Measurements from ENCODE around the gene CD109.
"Not testable (repeated sequence)": the region's sequence is repeated elsewhere in the genome, so short reads cannot be mapped to it uniquely, and the experiment has no call there.

Gene CD109

GRCh38 chr6:73683574-73683973, 12.4 kb upstream of the CD109 start:
- not testable (repeated sequence) for DNase-seq (ENCODE audit: low read depth in 4 of 4, low spot score in 1 of 4)

DNA sequence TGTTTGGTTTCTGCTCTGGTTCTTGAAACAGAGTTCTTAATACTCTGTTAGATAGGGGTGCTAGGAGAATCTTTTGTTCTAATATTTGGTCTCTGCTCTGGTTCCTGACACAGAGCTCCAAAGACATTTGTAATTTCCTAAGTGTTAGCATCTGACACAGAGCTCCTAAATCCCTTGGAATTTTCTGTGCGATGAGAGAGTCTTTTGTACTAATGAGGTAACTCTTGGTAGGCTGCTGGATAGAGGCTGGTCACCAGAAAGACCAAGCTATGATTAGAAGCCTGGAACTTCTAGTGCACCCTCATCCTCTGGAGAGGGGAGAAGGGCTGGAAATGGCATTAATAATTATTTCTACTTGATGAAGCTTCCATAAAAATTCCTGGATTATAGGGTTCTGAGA, 7.7 kb upstream of the CD109 start:
- DNase-seq (ENCODE audit: low read depth in 4 of 4, low spot score in 1 of 4), result no peak

GRCh38 chr6:73690056-73690455, 5.9 kb upstream of the CD109 start:
- DNase-seq (ENCODE audit: low read depth in 4 of 4, low spot score in 1 of 4), result no peak

DNA sequence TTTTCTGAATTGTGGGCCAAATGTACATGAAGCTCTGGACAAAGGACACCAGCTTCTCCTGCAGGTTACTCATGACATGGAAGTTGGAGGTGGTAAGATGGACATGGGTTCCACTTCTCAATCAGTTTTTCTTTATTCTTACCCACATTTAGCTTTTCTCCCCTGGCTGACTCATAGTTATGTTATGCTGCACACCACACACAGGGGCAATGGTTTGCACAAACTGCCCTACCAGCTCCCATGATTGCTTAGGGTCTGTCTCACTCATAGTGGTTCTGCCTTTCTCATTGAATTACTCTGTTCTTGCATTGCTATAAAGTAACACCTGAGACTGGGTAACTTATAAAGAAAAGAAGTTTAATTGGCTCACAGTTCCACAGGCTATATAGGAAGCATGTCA, 4.5 kb upstream of the CD109 start:
- no peak for DNase-seq (ENCODE audit: low read depth in 4 of 4, low spot score in 1 of 4)

- DNase-seq (ENCODE audit: low read depth in 4 of 4, low spot score in 1 of 4), result no peak
Observed at GRCh38 chr6:73694711-73695411, 1.1 kb upstream of the CD109 start.

DNA sequence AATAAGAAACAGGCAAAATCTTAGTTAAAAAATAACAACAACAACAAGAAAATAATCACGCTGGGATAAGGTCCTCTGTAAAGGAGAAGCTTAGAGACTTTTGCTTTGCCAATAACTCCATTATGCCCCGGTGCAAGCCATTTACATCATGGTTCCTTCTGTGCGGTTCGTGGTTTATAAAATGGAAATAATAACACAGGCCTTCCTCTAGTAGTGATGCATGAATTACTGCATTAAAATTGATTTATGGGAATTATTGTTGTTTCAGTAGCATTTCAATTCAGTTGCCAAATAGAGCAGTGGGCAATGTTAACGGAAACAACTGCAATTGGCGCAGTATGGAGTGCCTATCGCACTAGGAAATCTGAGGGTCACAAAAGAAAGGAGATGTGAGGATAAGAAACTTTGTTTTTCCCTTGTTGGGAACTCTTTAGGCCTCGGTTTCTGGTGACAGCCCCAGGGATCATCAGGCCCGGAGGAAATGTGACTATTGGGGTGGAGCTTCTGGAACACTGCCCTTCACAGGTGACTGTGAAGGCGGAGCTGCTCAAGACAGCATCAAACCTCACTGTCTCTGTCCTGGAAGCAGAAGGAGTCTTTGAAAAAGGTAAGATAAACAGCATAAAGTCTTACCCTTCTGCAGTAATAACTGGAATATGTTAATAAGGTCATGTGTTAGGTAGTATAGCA, 1.1 kb downstream of the CD109 start:
- no peak for DNase-seq (ENCODE audit: low read depth in 4 of 4, low spot score in 1 of 4)

DNA sequence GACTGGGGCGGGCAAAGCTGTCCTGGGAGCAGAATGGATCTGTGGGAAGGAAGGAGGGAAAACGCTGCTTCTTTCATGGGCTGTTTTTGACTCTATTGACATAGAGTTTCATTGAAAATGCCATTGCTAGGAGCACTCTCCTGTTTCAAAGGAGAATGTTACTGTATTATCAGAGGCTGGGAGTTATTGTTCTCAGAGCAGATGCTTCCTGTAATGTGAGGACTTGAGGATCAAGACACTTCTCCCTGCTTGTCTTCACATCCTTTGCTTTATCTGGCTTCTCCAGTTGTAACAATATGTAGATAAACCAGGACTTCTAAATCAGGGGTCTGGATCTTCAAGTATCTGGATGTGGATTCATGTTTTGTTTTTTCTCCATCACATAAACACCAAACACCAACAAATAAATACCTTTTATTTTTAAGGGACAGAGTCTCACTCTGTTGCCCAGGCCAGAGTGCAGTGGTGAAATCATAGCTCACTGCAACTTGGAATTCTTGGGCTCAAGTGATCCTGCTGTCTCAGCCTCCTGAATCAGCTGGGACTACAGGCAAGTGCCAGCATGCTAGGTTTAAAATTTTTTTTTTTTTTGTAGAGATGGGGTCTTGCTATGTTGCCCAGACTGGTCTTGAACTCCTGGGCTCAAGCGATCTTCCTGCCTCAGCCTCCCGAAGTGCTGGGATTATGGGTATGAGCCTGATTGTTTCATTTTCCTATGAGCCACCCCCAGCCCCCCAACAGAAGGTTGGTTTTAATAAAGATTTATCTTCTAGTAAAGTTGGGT, 3.9 kb downstream of the CD109 start:
- no peak for DNase-seq (ENCODE audit: low read depth in 4 of 4, low spot score in 1 of 4)

- DNase-seq (ENCODE audit: low read depth in 4 of 4, low spot score in 1 of 4), result no peak
Observed at GRCh38 chr6:73702444-73702843, 6.4 kb downstream of the CD109 start.

GRCh38 chr6:73703466-73703865, 7.5 kb downstream of the CD109 start:
- DNase-seq (ENCODE audit: low read depth in 4 of 4, low spot score in 1 of 4), result no peak

DNA sequence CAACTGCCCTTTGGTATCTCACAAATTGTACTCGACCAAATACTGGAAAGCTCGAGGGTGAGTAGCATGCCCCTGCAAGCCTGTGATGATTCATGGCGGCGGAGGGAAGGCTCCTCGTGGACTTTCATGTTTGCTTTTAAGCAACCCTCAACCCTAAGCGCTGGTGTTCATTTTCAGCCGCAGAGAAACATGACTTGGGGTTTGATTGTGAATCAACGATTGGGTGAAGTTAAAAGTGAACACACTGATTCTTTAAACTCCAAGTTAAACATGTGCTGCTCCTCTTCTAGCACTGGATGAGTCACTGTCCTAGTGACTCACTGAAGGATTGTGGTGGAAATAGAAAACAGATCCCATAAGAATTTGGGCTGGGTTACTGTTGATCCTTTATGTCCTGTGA, 8.3 kb downstream of the CD109 start:
- DNase-seq (ENCODE audit: low read depth in 4 of 4, low spot score in 1 of 4), result no peak

GRCh38 chr6:73704798-73705197, 8.8 kb downstream of the CD109 start:
- no peak for DNase-seq (ENCODE audit: low read depth in 4 of 4, low spot score in 1 of 4)

DNA sequence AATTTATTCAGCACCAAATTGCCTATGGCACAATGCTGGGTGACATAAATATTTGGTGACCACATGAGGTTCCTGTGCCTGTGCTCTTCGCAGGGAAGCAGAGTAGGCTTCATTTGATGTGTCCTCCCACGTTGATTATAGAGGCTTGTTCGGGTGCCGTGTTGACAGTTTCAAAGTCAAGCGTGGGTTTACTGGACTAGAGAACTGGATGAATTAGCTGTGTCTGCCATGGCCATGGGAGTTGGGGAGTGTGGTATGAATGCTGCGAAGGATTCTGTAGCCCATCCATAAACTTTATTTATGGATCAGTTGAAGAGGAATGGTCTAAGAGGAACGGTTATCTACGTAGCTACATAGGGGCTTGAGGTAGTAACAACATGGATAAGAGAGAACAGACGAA, 11.0 kb downstream of the CD109 start:
- DNase-seq (ENCODE audit: low read depth in 4 of 4, low spot score in 1 of 4), result no peak

GRCh38 chr6:73710470-73710869, 14.5 kb downstream of the CD109 start:
- no peak for DNase-seq (ENCODE audit: low read depth in 4 of 4, low spot score in 1 of 4)

DNA sequence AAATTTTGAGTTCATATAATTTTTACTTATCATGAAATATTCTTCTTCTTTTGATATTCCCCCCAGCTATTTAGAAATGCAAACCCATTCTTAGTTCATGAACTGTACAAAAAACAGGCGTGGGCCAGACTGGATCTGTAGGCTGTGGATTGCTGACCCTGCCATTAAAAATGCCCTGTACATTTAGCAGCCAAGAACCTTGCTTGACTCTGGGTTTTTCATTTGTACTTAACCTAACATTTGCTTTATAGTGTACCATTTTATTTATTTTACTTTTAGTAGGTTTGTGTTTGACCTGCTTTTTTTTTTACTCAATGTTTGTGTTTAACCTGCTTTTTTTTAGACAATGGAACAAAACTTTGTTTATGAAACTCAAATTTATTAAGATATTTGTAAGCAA, 14.9 kb downstream of the CD109 start:
- no peak for DNase-seq (ENCODE audit: low read depth in 4 of 4, low spot score in 1 of 4)

- DNase-seq (ENCODE audit: low read depth in 4 of 4, low spot score in 1 of 4), result no peak
Observed at GRCh38 chr6:73712535-73713173, 16.7 kb downstream of the CD109 start.

GRCh38 chr6:73713426-73714147, 17.6 kb downstream of the CD109 start:
- no peak for DNase-seq (ENCODE audit: low read depth in 4 of 4, low spot score in 1 of 4)

GRCh38 chr6:73715111-73715508, 19.1 kb downstream of the CD109 start:
- not testable (repeated sequence) for DNase-seq (ENCODE audit: low read depth in 4 of 4, low spot score in 1 of 4)

DNA sequence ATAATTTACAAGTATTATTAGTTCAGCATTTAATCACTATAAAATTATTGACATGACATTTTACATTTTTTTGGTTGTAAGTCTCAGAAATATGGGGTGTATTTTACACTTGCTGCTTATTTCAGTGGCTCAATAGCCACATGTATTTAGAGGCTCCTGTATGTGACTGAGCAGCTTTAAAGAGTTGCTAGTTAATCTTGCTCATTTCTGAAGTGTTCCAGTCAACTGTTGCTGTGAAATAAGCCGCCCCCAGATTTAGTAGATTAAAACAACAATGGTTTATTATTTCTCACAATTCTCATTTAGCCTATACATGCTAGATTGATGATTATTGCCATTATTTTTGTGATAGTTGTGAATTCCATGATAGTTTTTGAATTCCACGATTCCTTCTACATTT, 23.0 kb downstream of the CD109 start:
- DNase-seq (ENCODE audit: low read depth in 4 of 4, low spot score in 1 of 4), result no peak

DNA sequence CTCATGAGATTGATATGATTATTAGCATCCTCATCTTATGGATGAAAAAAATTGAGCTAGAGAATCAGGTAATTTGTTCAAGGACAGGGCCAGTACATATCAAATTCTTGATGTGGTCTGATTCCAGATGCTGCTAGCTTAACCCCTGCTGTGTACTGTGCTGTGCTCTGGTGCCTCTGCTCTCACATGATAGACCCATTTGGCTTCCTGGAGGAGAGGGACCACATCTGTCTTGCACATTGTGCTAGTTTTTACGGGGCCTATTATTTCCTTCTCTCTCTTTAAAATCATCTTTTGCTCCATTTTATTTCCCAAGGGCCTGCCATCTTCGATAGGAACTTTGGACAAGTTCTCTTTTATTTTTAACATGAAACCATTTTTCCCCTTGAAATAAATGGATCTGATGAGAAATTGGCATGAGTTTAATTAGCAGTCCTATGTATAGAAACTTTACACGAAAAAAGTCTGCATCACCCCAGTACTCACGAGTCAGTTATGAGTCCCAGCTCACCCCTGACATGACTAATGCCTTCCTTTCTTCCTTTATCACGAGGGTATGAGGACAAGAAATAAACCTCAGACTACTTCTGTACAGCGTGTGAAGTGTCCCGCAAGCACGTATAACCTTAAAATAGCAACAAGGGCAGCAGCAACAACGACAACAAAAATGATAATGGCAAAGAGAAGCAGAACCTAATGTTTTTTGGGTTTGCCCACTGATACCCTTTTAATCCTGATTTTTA, 26.5 kb downstream of the CD109 start:
- DNase-seq (ENCODE audit: low read depth in 4 of 4, low spot score in 1 of 4), result no peak

DNA sequence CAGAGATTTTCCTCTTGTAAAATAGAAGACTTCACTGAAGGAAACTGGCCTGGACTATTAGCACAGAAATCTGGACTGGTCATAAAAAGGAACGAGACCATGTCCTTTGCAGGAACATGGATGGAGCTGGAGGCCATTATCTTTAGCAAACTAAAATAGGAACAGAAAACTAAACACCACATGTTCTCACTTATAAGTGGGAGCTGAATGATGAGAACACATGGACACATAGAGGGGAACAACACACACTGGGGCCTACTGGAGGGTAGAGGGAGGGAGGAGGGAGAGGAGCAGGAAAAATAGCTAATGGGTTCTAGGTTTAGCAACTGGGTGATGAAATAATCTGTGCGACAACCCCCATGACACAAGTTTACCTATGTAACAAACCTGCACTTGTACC, 27.5 kb downstream of the CD109 start:
- not testable (repeated sequence) for DNase-seq (ENCODE audit: low read depth in 4 of 4, low spot score in 1 of 4)

Measured in stimulated activated CD4-positive, alpha-beta T cell treated with anti-CD3 and anti-CD28 coated beads, Interleukin-1b, Interleukin-23, amount 100 ng/mL, for 24 hours (primary cell).